Measurements from ENCODE around the gene TOP1. TPM values are rescaled to one million over a fixed set of nuclear protein-coding genes. Genes with fewer than 3 reads are reported as not detected.

TOP1 gene
- polyA plus RNA-seq, 1 of the 3 experiments (the other 2 are of a cell fraction): 11.9 TPM

DNA sequence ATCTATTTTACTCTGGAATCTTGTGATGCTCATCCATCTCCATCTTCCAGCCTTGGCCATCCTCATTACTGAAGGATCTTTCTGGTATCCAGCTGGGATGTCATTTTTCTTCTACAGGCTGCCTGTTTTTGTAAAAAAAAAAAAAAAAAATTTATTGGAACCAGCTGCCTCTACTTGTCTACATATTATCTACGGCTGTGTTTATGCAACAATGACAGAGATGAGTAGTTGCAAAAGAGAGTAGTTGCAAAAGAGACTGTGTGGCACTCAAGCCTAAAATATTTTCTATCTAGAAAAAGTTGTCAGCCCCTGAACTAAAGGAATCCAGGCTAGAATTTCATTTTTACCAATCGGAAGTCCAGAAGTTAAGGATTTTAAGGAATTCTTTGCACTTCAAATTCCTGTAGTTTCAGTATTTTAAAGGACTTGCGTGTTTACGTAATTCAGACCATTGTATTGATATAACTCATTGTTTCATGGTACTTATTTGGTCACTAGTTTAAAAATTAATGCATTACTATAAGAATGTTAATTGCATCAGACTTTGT, 70.2 kb downstream of the TOP1 start (continued):
- no peak for TF ChIP-seq YY1 (IDR thresholded peaks at IDR 0.05; ENCODE audit: low read depth)
- no peak for TF ChIP-seq GATA2 (CRISPR knock-in tag; IDR thresholded peaks at IDR 0.05)
- TF ChIP-seq JUND (IDR thresholded peaks at IDR 0.05): no peak
- TF ChIP-seq NFIC (IDR thresholded peaks at IDR 0.05; ENCODE audit: borderline replicate concordance): no peak
- no peak for TF ChIP-seq SMC3 (IDR thresholded peaks at IDR 0.05; ENCODE audit: low read depth, low read length)
- 0 out of 2 replicates have a peak, but pooled peaks have one; percentile 6 for TF ChIP-seq RCOR1 (IDR thresholded peaks at IDR 0.05; ENCODE audit: low read length)
- TF ChIP-seq, protein P1, sequence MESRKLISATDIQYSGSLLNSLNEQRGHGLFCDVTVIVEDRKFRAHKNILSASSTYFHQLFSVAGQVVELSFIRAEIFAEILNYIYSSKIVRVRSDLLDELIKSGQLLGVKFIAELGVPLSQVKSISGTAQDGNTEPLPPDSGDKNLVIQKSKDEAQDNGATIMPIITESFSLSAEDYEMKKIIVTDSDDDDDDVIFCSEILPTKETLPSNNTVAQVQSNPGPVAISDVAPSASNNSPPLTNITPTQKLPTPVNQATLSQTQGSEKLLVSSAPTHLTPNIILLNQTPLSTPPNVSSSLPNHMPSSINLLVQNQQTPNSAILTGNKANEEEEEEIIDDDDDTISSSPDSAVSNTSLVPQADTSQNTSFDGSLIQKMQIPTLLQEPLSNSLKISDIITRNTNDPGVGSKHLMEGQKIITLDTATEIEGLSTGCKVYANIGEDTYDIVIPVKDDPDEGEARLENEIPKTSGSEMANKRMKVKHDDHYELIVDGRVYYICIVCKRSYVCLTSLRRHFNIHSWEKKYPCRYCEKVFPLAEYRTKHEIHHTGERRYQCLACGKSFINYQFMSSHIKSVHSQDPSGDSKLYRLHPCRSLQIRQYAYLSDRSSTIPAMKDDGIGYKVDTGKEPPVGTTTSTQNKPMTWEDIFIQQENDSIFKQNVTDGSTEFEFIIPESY (IDR thresholded peaks at IDR 0.05; ENCODE audit: borderline replicate concordance, low read depth): no peak
- no peak for TF ChIP-seq FOXJ3 (CRISPR knock-in tag; IDR thresholded peaks at IDR 0.05)
- TF ChIP-seq FOSL2 (IDR thresholded peaks at IDR 0.05; ENCODE audit: borderline replicate concordance, low read depth): no peak

DNA sequence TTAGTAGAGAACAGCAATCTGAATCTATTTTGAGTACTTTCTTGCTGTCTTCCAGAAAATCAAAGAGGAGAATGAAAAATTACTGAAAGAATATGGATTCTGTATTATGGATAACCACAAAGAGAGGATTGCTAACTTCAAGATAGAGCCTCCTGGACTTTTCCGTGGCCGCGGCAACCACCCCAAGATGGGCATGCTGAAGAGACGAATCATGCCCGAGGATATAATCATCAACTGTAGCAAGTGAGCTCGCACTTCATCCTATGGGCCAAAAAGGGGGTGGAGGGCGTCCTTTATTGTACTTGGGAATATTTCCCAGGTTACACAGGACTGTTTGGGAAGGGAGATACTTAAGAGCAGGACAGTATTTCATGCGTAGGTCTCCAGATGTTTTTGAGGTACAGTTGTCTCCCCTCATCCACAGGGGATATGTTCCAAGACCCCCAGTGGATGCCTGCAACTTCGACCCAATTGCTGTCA, 71.4 kb downstream of the TOP1 start:
- H3K4me3 ChIP-seq (ENCODE audit: low read depth in 2 of 2, low read length in 1 of 2): no peak overlapping the region
- peaks cover 78 to 84% of the 10 kb centered on the region in 2 experiments for H3K36me3 ChIP-seq (replicated peaks in 1 of 2; ENCODE audit: control insufficient read depth in 1 of 2, insufficient read depth in 2 of 2, low read length in 1 of 2)
- H2AFZ ChIP-seq (ENCODE audit: low read depth): no peak overlapping the region
- no peaks in the 10 kb centered on the region for H3K9me3 ChIP-seq
- no peak for DNase-seq
- no peak overlapping the region for H3K4me2 ChIP-seq
- TF ChIP-seq, protein P2, sequence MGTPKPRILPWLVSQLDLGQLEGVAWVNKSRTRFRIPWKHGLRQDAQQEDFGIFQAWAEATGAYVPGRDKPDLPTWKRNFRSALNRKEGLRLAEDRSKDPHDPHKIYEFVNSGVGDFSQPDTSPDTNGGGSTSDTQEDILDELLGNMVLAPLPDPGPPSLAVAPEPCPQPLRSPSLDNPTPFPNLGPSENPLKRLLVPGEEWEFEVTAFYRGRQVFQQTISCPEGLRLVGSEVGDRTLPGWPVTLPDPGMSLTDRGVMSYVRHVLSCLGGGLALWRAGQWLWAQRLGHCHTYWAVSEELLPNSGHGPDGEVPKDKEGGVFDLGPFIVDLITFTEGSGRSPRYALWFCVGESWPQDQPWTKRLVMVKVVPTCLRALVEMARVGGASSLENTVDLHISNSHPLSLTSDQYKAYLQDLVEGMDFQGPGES (IDR thresholded peaks at IDR 0.05; ENCODE audit: low read depth, low read length): no peak
- no peak for TF ChIP-seq ELF1 (IDR thresholded peaks at IDR 0.05)
- no peak for TF ChIP-seq NFIC (IDR thresholded peaks at IDR 0.05; ENCODE audit: borderline replicate concordance)
- no peak for TF ChIP-seq RXRA (IDR thresholded peaks at IDR 0.05; ENCODE audit: borderline replicate concordance, low read depth)
- TF ChIP-seq EP300 (IDR thresholded peaks at IDR 0.05; ENCODE audit: borderline replicate concordance in 1 of 2, low read depth in 1 of 2, low read length in 1 of 2): no peak
- 0 out of 2 replicates have a peak, but pooled peaks have one; percentile 24 for TF ChIP-seq FOSL2 (IDR thresholded peaks at IDR 0.05; ENCODE audit: borderline replicate concordance, low read depth)
- peaks cover 5% of the 10 kb centered on the region for H3F3A ChIP-seq (replicated peaks; ENCODE audit: insufficient read depth)
- no peak overlapping the region; a peak in 1 of 4 replicates for H3K27ac ChIP-seq (ENCODE audit: low read depth in 2 of 2, low read length in 1 of 2)
- no peak overlapping the region for H3K9ac ChIP-seq
- WGBS (ENCODE audit: low lambda C conversion rate): 75% methylated on average over 9 of the region's 9 CpGs
- H3K79me2 ChIP-seq (ENCODE audit: insufficient read depth): 0 out of 2 replicates have a peak, but pooled peaks cover 10% of the 10 kb centered on the region
- ChIA-PET POLR2A (no interaction called here), CTCF (interaction anchor here (0.7 to 6.2 kb wide), 2 partner anchors 13 to 108 kb away, joined by 3 to 87 read pairs; no protein-coding TSS in a partner anchor)
- H4K20me1 ChIP-seq (ENCODE audit: insufficient read depth): no peaks in the 10 kb centered on the region
- no peaks in the 10 kb centered on the region for H3K9me2 ChIP-seq
- no peaks in the 10 kb centered on the region for H3K27me3 ChIP-seq (ENCODE audit: insufficient read depth)
- peaks cover 9 to 12% of the 10 kb centered on the region in 2 experiments for H3K4me1 ChIP-seq (ENCODE audit: control insufficient read depth in 1 of 2, insufficient read depth in 2 of 2, low read depth in 1 of 2, low read length in 1 of 2)
